Prostate gland (tissue), 2 donors: Measurements from ENCODE around the gene CLIP3. TPM values are rescaled to one million over a fixed set of nuclear protein-coding genes. Genes with fewer than 3 reads are reported as not detected.

Experiments used
- DNase-seq: peaks from one replicate; pipeline ENCODE4 v3.0.0-alpha.2; 2019; ENCODE audit warnings: low spot score
- H3K27ac ChIP-seq, 2 donors: fragments of 200-600 bp; sonication (generic); 2 replicates each; pipeline ENCODE4 v1.5.1; 2017 to 2019
- H3K27me3 ChIP-seq: fragments of 200-600 bp; sonication (generic); replicated peaks from 2 replicates; pipeline ENCODE4 v1.5.1; 2019; ENCODE audit not compliant: insufficient read depth
- H3K36me3 ChIP-seq, 2 donors: fragments of 200-600 bp; sonication (generic); 1 replicate in 1 of 2; 2 replicates in 1 of 2; pipeline versions ENCODE4 v1.5.1 to v1.8.1; 2017 to 2019
- H3K4me1 ChIP-seq: fragments of 200-600 bp; sonication (generic); replicated peaks from 2 replicates; pipeline ENCODE4 v1.5.1; 2019
- H3K4me3 ChIP-seq, 2 donors: fragments of 200-600 bp; sonication (generic); 2 replicates each; pipeline ENCODE4 v1.5.1; 2017 to 2019
- H3K9me3 ChIP-seq: fragments of 200-600 bp; sonication (generic); 2 replicates; pipeline ENCODE4 v1.5.1; 2017
- POLR2A ChIP-seq: fragments of 450-650 bp; IDR thresholded peaks from one replicate; pipeline ENCODE4 v1.6.1; 2016; ENCODE audit warnings: antibody characterized with exemption, mild to moderate bottlenecking
- POLR2AphosphoS5 ChIP-seq: sonication (generic); formaldehyde crosslinking; IDR thresholded peaks from one replicate; pipeline ENCODE4 v1.6.1; 2017; ENCODE audit warnings: antibody characterized with exemption
- WGBS: methylation state at CpG from one replicate; pipeline ENCODE4 v1.1.5; 2018; 5-methylcytosine and 5-hydroxymethylcytosine counted together
- intact Hi-C: fragments of 100-400 bp; cut with DNase I; formaldehyde crosslinking; loops from one replicate; pipeline ENCODE4 v1.14.2; 2022
- total RNA-seq, 2 donors: library from RNA; depleted of rRNA; stranded (reverse); fragments of >200 nt; gene quantifications; one replicate each; pipeline ENCODE4 v1.1.0, GENCODE V29; 2016
- TF ChIP-seq, protein P1 (sequence below), 4 experiments: fragments of 200-600 bp in 2 of 4; fragments of 450-650 bp in 2 of 4; sonication (generic) in 2 of 4; IDR thresholded peaks; 1 replicate in 3 of 4; 2 replicates in 1 of 4; pipeline ENCODE4 v1.5.1; 2016 to 2019; ENCODE audit warnings: antibody characterized with exemption in 4 of 4, mild to moderate bottlenecking in 2 of 4, moderate library complexity in 2 of 4

The CLIP3 gene
- total RNA-seq, 2 donors from 2014 or later = 7.4 to 31.2 TPM

DNA sequence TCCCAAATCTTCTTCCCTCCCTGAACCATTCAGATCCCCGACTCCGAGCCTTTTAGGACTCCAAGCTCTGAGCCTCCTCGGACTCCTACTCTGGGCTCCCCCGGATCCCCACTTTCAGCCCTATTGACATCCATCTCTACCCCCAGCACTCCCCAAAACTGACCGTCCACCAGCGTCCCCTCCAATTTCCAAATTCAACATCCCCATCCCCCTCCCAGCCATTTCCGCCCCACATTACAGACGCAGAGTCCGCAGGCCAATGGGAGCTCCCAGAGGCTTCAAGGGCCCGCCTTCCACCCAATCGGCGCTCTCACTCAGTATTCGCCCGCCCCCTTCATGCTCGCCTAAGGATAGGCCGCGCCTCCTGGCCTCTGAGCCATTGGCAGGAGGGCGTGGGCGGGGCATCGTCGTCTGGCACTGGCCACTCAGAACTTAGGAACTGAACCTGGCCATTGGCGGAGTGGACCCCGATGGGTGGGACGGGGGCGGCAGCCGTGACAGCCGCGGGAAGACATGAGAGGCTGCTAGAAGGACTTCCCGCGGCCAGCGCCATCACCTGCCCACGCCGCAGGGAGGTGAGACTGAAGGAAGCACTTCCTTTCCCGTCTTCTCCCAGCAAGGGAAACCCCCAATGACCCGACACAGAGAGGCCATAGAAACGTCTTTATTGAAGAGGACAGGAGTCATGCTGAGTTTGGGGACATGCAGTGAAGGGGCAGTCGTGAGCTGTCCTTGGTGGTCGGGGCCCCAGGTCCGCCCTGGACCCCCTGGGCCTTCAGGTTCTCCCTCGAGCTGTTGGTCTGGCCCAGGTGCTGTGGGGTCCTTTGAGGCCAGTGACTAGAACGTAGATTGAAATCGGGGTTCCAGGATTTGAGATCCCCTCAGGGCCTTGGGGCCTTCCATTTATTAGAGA lies 18.4 kb downstream of the CLIP3 start, which contains the start of gene ALKBH6:
Gene ALKBH6 (minus strand): TSS at position 202 of the 913 bp plus-strand sequence. CDS start 816 bp downstream, outside the sequence.
- H3K27me3 ChIP-seq = no peaks in the 10 kb centered on the region
- no peaks in the 10 kb centered on the region for H3K9me3 ChIP-seq
- peak within 1 kb of the TSS; percentile 70 for H3K27ac ChIP-seq
- peak within 1 kb of the TSS; percentile 44 to 57 for H3K4me3 ChIP-seq
- 2% methylated on average over 41 of the region's 42 CpGs for WGBS
- intact Hi-C loops = loop anchor here (5.0 kb wide), 1 partner anchor 38 kb away; the partner anchor contains the start of genes THAP8 and WDR62
- H3K36me3 ChIP-seq = no peaks in the 10 kb centered on the region
- peaks cover 4% of the 10 kb centered on the region for H3K4me1 ChIP-seq
- TF ChIP-seq, protein P1, sequence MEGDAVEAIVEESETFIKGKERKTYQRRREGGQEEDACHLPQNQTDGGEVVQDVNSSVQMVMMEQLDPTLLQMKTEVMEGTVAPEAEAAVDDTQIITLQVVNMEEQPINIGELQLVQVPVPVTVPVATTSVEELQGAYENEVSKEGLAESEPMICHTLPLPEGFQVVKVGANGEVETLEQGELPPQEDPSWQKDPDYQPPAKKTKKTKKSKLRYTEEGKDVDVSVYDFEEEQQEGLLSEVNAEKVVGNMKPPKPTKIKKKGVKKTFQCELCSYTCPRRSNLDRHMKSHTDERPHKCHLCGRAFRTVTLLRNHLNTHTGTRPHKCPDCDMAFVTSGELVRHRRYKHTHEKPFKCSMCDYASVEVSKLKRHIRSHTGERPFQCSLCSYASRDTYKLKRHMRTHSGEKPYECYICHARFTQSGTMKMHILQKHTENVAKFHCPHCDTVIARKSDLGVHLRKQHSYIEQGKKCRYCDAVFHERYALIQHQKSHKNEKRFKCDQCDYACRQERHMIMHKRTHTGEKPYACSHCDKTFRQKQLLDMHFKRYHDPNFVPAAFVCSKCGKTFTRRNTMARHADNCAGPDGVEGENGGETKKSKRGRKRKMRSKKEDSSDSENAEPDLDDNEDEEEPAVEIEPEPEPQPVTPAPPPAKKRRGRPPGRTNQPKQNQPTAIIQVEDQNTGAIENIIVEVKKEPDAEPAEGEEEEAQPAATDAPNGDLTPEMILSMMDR (IDR thresholded peaks at IDR 0.05) = no peak
- TF ChIP-seq POLR2AphosphoS5 (peak; percentile 95), POLR2A (peak; percentile 54)
- peak; percentile 99 for DNase-seq

DNA sequence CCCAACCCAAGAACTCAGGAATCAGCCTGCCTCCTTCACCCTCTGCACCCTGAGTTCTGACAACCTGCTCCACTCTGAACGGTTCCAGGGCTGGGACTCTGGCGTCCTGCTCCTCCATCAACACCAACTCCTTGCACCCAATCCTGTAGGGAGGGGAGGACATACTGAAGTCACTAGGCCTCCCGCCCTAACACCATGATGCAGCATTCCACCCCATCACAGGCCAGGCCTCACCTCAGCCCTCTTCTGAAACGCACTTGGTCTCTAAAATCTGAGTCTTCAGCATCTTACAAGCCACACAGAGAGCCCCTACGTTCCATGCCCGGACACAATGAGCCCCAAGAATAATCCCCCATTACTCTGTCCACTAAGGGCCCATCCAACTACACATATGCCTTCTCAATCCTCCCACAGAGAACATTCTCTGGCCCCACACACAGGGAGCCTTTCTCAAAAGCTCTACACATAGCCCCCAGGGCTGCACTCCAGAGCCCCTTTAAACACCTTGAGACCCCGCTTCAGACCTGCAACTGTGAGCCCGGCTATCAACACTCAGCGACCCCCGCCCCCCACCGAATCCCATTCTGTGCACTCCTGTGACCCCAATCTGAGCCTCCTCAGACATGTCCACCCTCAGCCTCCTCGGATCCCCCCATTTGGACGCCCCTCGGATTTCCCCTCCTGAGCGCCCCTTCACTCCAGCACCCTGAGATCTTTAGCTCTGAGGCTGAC lies 19.2 kb downstream of the CLIP3 start:
- no peak for DNase-seq
- H3K4me1 ChIP-seq = peaks cover 4% of the 10 kb centered on the region
- H3K27me3 ChIP-seq = no peaks in the 10 kb centered on the region
- intact Hi-C loops = loop anchor here (5.0 kb wide), 1 partner anchor 39 kb away; the partner anchor contains the start of genes THAP8 and WDR62
- peak overlapping the region; percentile 70 for H3K27ac ChIP-seq
- 25% methylated on average over 15 of the region's 15 CpGs for WGBS
- no peaks in the 10 kb centered on the region for H3K36me3 ChIP-seq
- peak overlapping the region; percentile 44 to 57 for H3K4me3 ChIP-seq
- TF ChIP-seq POLR2AphosphoS5 (no peak), POLR2A (no peak)
- TF ChIP-seq, protein P1 (IDR thresholded peaks at IDR 0.05) = no peak
- no peaks in the 10 kb centered on the region for H3K9me3 ChIP-seq

DNA sequence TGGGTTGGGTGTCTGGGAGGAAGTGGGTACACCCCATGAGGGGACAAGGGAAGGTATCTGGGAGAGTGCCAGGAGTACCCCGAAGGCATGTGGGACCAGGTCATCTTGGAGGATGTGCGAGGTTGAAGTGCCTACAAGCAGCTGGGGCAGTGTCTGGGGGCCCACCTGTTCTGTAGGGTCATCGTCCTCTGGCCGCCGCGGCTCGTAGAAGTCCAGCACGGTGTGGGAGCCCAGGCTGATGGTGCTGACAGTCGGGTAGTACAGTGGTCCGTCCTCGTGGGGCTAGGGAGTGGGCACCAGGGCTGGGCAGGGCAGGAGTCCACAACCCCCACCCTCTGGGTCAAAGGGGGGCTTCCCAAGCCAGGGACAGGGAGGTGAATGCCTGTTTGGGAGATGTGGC lies 22.3 kb downstream of the CLIP3 start:
- intact Hi-C loops = loop anchor here (5.0 kb wide), 1 partner anchor 42 kb away; the partner anchor contains the start of genes THAP8 and WDR62

DNA sequence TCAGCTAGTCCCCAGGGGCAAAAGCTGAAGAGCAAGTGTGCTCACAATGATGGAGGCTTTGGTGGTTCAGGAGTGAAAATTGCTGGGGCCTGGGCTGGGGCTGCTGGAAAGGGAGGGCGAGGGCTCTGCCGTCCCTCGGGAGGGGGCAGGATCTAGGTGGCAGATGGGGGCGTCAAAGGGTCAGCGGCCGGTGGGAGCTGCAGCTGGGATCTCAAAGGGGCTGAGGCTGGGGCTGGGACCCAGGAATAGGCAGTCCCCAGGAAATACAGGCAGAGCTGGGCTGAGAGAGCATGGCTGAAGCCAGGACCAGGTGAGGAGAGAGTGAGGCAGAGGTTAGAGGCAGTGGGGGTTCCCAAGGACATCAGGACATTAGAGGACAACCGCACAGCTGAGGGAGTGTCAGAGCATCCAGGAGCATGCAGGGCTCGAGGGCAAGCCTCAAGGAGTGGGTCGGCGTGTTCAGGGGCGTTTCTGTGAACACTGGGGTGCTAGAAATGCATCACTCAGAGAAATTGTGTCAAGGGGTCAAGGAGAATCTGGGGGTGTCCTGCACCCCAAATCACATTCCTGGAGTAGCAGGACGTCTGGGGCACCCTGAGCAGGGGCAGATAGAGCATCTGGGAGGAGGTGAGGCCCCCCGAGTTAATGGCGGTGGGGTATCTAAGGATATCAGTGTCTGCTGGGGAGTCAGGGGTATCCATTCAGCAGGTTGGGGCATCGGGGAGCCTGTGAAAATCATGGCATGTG lies 22.9 kb downstream of the CLIP3 start:
- H3K4me1 ChIP-seq = peaks cover 4% of the 10 kb centered on the region
- no peaks in the 10 kb centered on the region for H3K9me3 ChIP-seq
- TF ChIP-seq POLR2AphosphoS5 (no peak), POLR2A (no peak)
- TF ChIP-seq, protein P1 (IDR thresholded peaks at IDR 0.05) = no peak
- intact Hi-C loops = loop anchor here (5.0 kb wide), 1 partner anchor 42 kb away; the partner anchor contains the start of genes THAP8 and WDR62
- H3K4me3 ChIP-seq = peak overlapping the region; percentile 40 to 43
- DNase-seq = no peak
- H3K27ac ChIP-seq = peak overlapping the region; percentile 84 to 85
- no peaks in the 10 kb centered on the region for H3K27me3 ChIP-seq
- WGBS = 48% methylated on average over 15 of the region's 15 CpGs
- no peaks in the 10 kb centered on the region for H3K36me3 ChIP-seq

More for the DNA sequence above, 22.3 kb downstream of the CLIP3 start:
- Histone ChIP-seq H3K4me1 (peaks cover 4% of the 10 kb centered on the region), H3K9me3 (no peaks in the 10 kb centered on the region), H3K36me3 (no peaks in the 10 kb centered on the region), H3K27me3 (no peaks in the 10 kb centered on the region), H3K4me3 (no peak overlapping the region), H3K27ac (no peak overlapping the region)
- TF ChIP-seq, protein P1 (IDR thresholded peaks at IDR 0.05) = no peak
- TF ChIP-seq POLR2A (no peak), POLR2AphosphoS5 (no peak)
- DNase-seq = no peak
- 96% methylated on average over 11 of the region's 11 CpGs for WGBS
